ENCODE data around the gene CTNND2. TPM values are rescaled to one million over a fixed set of nuclear protein-coding genes. Genes with fewer than 3 reads are reported as not detected.

The CTNND2 gene
- total and polyA plus RNA-seq, 10 of the 15 experiments (the other 5 are each of a cell fraction or from before 2014, with no cell fraction given), result 0.02 to 0.16 (median 0.04) TPM; not detected in 7

DNA sequence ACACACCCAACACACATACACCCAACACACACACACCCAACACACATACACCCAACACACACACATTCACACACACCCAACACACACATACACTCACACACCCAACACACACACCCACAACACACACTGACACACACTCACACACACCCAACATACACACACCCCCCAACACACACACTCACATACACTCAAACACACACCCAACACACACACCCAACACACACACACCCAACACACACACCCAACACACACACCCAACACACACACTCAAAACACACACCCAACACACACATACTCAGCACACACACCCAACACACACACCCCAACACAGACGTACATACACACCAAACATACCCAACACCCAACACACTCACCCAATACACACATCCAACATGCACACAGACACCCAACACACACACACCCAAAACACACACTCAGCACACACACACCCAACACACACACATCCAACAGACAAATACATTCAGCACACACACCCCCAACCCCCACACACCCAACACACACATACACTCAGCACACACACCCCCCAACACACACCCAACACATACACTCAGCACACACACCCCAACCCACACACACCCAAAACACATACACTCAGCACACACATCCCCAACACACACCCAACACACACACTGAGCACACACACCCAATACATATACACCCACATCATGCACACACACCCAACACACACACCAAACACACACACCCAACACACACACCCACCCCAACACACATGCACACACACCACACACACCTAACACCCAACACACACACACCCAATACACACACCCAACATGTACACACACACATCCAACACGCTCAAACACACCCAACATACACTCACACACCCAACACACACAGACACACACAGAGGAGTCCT lies 663.7 kb downstream of the CTNND2 start (continued):
- TF ChIP-seq FOS (IDR thresholded peaks at IDR 0.05; ENCODE audit: borderline replicate concordance, extremely low read depth, insufficient read length), result no peak
- TF ChIP-seq NFYB (IDR thresholded peaks at IDR 0.05; ENCODE audit: insufficient read depth, low read depth, low read length), result no peak
- TF ChIP-seq BCL11A (IDR thresholded peaks at IDR 0.05; ENCODE audit: low read depth, low read length), result no peak

DNA sequence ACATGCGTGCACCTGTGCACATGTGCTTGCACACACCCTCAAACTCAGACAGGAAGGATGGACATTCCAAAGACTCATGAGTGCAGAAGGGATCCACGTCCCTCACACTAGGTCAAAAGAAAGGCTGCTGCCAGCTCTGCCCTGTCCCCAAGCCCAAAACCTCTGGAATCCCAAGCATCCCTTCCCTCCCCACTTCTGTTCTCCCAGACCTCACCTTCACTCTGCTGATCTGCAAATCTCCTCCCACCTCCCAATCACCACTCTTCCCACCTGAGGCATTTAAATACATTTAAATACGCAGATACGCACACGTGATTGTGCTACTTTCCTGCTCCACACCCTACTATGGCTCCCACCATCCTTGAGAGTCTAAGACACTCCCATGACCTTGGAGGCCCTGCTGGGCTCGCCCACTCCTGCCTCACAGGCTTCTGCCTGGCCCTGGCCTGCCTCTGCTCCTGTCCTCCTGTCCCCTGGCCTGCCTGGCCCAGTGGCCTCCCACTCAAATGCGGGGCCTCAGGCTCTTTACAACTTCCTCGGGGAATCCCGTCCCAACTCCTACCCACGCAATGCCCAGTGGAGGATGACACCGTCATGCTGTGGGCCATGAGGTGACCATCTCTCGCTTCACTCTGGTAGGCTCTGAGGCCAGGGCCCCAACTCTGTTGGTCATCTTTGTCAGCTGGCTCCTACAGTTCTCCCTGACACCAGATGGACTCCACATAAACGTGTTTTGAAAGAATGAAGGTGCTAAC lies 664.8 kb downstream of the CTNND2 start:
- H3K4me2 ChIP-seq (ENCODE audit: control insufficient read depth, insufficient read depth), result no peak overlapping the region
- no peak overlapping the region for H3K4me3 ChIP-seq
- no peaks in the 10 kb centered on the region for H3K27me3 ChIP-seq (replicated peaks in 1 of 2; ENCODE audit: control insufficient read depth in 2 of 2, insufficient read depth in 2 of 2, low read length in 1 of 2)
- DNase-seq (ENCODE audit: low read depth, low spot score) (no peak), ATAC-seq (no peak), FAIRE-seq (no peak)
- TF ChIP-seq, protein P1, sequence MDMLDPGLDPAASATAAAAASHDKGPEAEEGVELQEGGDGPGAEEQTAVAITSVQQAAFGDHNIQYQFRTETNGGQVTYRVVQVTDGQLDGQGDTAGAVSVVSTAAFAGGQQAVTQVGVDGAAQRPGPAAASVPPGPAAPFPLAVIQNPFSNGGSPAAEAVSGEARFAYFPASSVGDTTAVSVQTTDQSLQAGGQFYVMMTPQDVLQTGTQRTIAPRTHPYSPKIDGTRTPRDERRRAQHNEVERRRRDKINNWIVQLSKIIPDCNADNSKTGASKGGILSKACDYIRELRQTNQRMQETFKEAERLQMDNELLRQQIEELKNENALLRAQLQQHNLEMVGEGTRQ (IDR thresholded peaks at IDR 0.05; ENCODE audit: borderline replicate concordance, low read depth, low read length), result no peak
- TF ChIP-seq RAD21 (IDR thresholded peaks at IDR 0.05; ENCODE audit: insufficient read depth, low read depth, low read length), result no peak
- TF ChIP-seq, protein P2, sequence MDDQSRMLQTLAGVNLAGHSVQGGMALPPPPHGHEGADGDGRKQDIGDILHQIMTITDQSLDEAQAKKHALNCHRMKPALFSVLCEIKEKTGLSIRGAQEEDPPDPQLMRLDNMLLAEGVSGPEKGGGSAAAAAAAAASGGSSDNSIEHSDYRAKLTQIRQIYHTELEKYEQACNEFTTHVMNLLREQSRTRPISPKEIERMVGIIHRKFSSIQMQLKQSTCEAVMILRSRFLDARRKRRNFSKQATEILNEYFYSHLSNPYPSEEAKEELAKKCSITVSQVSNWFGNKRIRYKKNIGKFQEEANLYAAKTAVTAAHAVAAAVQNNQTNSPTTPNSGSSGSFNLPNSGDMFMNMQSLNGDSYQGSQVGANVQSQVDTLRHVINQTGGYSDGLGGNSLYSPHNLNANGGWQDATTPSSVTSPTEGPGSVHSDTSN (IDR thresholded peaks at IDR 0.05; ENCODE audit: insufficient replicate concordance, low read depth, low read length), result no peak
- TF ChIP-seq NBN (IDR thresholded peaks at IDR 0.05), result no peak
- TF ChIP-seq EZH2 (IDR thresholded peaks at IDR 0.05; ENCODE audit: borderline replicate concordance, control insufficient read depth, low read depth, low read length), result no peak
- TF ChIP-seq NFYB (IDR thresholded peaks at IDR 0.05; ENCODE audit: insufficient read depth, low read depth, low read length), result no peak
- no peak for TF ChIP-seq KDM1A (IDR thresholded peaks at IDR 0.05; ENCODE audit: borderline replicate concordance)
- no peak for TF ChIP-seq RAD51 (IDR thresholded peaks at IDR 0.05)
- TF ChIP-seq STAT3 (IDR thresholded peaks at IDR 0.05; ENCODE audit: low read depth, low read length), result no peak
- no peak for TF ChIP-seq EED (IDR thresholded peaks at IDR 0.05; ENCODE audit: low read depth)
- no peak for TF ChIP-seq MTA3 (IDR thresholded peaks at IDR 0.05; ENCODE audit: borderline replicate concordance, low read length)
- 29% methylated on average over 13 of the region's 13 CpGs for WGBS (ENCODE audit: insufficient coverage, insufficient replicate concordance, low lambda C conversion rate, missing lambda C conversion rate)
- CTCF ChIA-PET, result no interaction called here
- SMC1A ChIA-PET (ENCODE audit: uncharacterized antibody, unreplicated experiment), result no interaction called here
- no peak overlapping the region for H2AFZ ChIP-seq (ENCODE audit: control insufficient read depth, low read depth, low read length)
- no TSS peak for BruUV-seq (replicated peaks)
- POLR2A ChIA-PET, result no interaction called here
- H3K79me2 ChIP-seq (ENCODE audit: control insufficient read depth, insufficient read depth, low read length), result no peaks in the 10 kb centered on the region
- RAD21 ChIA-PET (ENCODE audit: unreplicated experiment), result no interaction called here
- H4K20me1 ChIP-seq (ENCODE audit: control insufficient read depth, insufficient read depth), result no peaks in the 10 kb centered on the region
- H3K27ac ChIP-seq (ENCODE audit: control insufficient read depth, insufficient read depth), result no peak overlapping the region
- no peaks in the 10 kb centered on the region for H3K4me1 ChIP-seq (ENCODE audit: control insufficient read depth, insufficient read depth, low read length)
- H3K9ac ChIP-seq (ENCODE audit: control insufficient read depth, insufficient read depth, low read length), result no peak overlapping the region
- H3K9me3 ChIP-seq (replicated peaks; ENCODE audit: control insufficient read depth, insufficient read depth, low read length), result no peaks in the 10 kb centered on the region
- intact Hi-C loops (cut with micrococcal nuclease; ENCODE audit: unreplicated experiment) (no loop called here), in situ Hi-C loops (cut with MboI) (no loop called here)
- H3K36me3 ChIP-seq (ENCODE audit: control insufficient read depth in 2 of 2, insufficient read depth in 2 of 2, low read length in 1 of 2), result no peaks in the 10 kb centered on the region

Measured in GM12878 (cell line).